ENCODE results near the gene CHAC2. TPM values are rescaled to one million over a fixed set of nuclear protein-coding genes. Genes with fewer than 3 reads are reported as not detected.

CHAC2 gene
- total and polyA plus RNA-seq, 9 of the 15 experiments (the other 6 are each of a cell fraction or from before 2014, with no cell fraction given) = 9.8 to 35.6 (median 18.2) TPM

- FAIRE-seq (no peak), DNase-seq (ENCODE audit: extremely low read depth in 1 of 4, low spot score in 3 of 4) (no peak), ATAC-seq (no peak)
- POLR2A ChIA-PET = interaction anchor here (0.6 to 2.0 kb wide), 4 partner anchors 11 to 174 kb away, joined by 3 to 10 read pairs (median 4); partner anchors contain the start of gene CHAC2
- no peak overlapping the region for H2AFZ ChIP-seq (ENCODE audit: low read depth, low read length)
- no TSS peak for BruUV-seq (replicated peaks)
- no peak for TF ChIP-seq SRF (CRISPR knock-in tag; IDR thresholded peaks at IDR 0.05)
- no peak for TF ChIP-seq PHB (CRISPR knock-in tag; IDR thresholded peaks at IDR 0.05)
- TF ChIP-seq PRDM10 (IDR thresholded peaks at IDR 0.05; ENCODE audit: partially characterized antibody) = no peak
- TF ChIP-seq TARDBP (IDR thresholded peaks at IDR 0.05) = no peak
- no peak for TF ChIP-seq XRCC5 (IDR thresholded peaks at IDR 0.05; ENCODE audit: low read depth, low read length)
- no peak for TF ChIP-seq UBTF (IDR thresholded peaks at IDR 0.05; ENCODE audit: borderline replicate concordance in 1 of 2, low read depth in 2 of 2, low read length in 2 of 2)
- no peak for TF ChIP-seq HDAC8 (tag; IDR thresholded peaks at IDR 0.05)
- TF ChIP-seq SMAD4 (CRISPR knock-in tag; conservative IDR thresholded peaks at IDR 0.05) = no peak
- no peak for TF ChIP-seq CREM (IDR thresholded peaks at IDR 0.05; ENCODE audit: low read depth)
- no peak for TF ChIP-seq BACH1 (tag; IDR thresholded peaks at IDR 0.05)
- TF ChIP-seq ZNF780A (CRISPR knock-in tag; IDR thresholded peaks at IDR 0.05) = no peak
- no peak for TF ChIP-seq SMARCE1 (IDR thresholded peaks at IDR 0.05)
- TF ChIP-seq ZNF436 (CRISPR knock-in tag; IDR thresholded peaks at IDR 0.05) = no peak
- in situ Hi-C loops (cut with MboI) = no loop called here
- no peaks in the 10 kb centered on the region for H3K4me1 ChIP-seq (replicated peaks in 1 of 2; ENCODE audit: control insufficient read depth in 2 of 2, insufficient read depth in 2 of 2, low read length in 2 of 2)
- no peak overlapping the region for H3K4me3 ChIP-seq
- H4K20me1 ChIP-seq (replicated peaks; ENCODE audit: control insufficient read depth, insufficient read depth, low read length) = no peaks in the 10 kb centered on the region
- no peak overlapping the region for H3K27ac ChIP-seq (ENCODE audit: extremely low read depth, low read depth, low read length)
- no peak overlapping the region for H3K9ac ChIP-seq (ENCODE audit: insufficient read depth in 1 of 2, low read depth in 2 of 2, low read length in 2 of 2)
- CTCF ChIA-PET (ENCODE audit: low intra/inter-chr PET ratio) = no interaction called here
- H3K27me3 ChIP-seq (ENCODE audit: control insufficient read depth in 2 of 2, insufficient read depth in 2 of 2, low read length in 2 of 2) = no peaks in the 10 kb centered on the region
- H3K79me2 ChIP-seq (ENCODE audit: control insufficient read depth, insufficient read depth, low read length) = no peaks in the 10 kb centered on the region
- intact Hi-C loops (cut with micrococcal nuclease) = no loop called here
- H3K9me1 ChIP-seq (ENCODE audit: control insufficient read depth, insufficient read depth, low read length) = no peaks in the 10 kb centered on the region
- WGBS (ENCODE audit: insufficient coverage, low coverage, missing lambda C conversion rate) = 83% methylated on average over 14 of the region's 15 CpGs
- H3K9me3 ChIP-seq (replicated peaks; ENCODE audit: control insufficient read depth, insufficient read depth, low read depth, low read length) = no peaks in the 10 kb centered on the region
- H3K4me2 ChIP-seq (ENCODE audit: insufficient read depth, low read length) = no peak overlapping the region
- H3K36me3 ChIP-seq (ENCODE audit: control insufficient read depth, insufficient read depth, low read length) = peaks cover 5% of the 10 kb centered on the region; the same call in 2 of the 3 replicates
These were observed 11.0 kb upstream of the CHAC2 start for GRCh38 chr2:53756644-53757043.

Data from K562 (cell line).